Right lobe of liver (tissue), 6 donors: ENCODE data around the gene BMERB1. TPM values are rescaled to one million over a fixed set of nuclear protein-coding genes. Genes with fewer than 3 reads are reported as not detected.
"Not testable (repeated sequence)": the region's sequence is repeated elsewhere in the genome, so short reads cannot be mapped to it uniquely, and the experiment has no call there.

ENCODE experiments used
- ATAC-seq, 4 donors: fragments of 200-7000 bp; cut with Tn5 transposase; one replicate each; pipeline ENCODE4 v1.9.1; 2020; ENCODE audit warnings: mild to moderate bottlenecking in 4 of 4, moderate library complexity in 4 of 4
- DNase-seq, 3 donors: peaks; one replicate each; pipeline ENCODE4 v3.0.0-alpha.2; 2020
- H3K27ac ChIP-seq, 3 donors: fragments of 200-600 bp; one replicate each; pipeline ENCODE4 v1.8.0; 2022
- H3K27me3 ChIP-seq, 2 donors: fragments of 200-600 bp; one replicate each; pipeline ENCODE4 v1.8.0; 2022
- H3K36me3 ChIP-seq, 4 donors: fragments of 200-600 bp; sonication (generic) in 1 of 4; one replicate each; pipeline versions ENCODE4 v1.5.1 to v1.8.0; 2017 to 2022; ENCODE audit warnings: control low read depth in 1 of 4
- H3K4me1 ChIP-seq, 4 donors: fragments of 200-600 bp; sonication (generic) in 1 of 4; one replicate each; pipeline versions ENCODE4 v1.5.1 to v1.8.0; 2017 to 2022; ENCODE audit warnings: control low read depth in 1 of 4
- H3K4me3 ChIP-seq, 3 donors: fragments of 200-600 bp; one replicate each; pipeline ENCODE4 v1.8.0; 2022
- H3K9me3 ChIP-seq, 4 donors: fragments of 200-600 bp; sonication (generic) in 1 of 4; one replicate each; pipeline versions ENCODE4 v1.5.1 to v1.8.0; 2017 to 2022; ENCODE audit warnings: control low read depth in 1 of 4
- POLR2A ChIP-seq: fragments of 450-650 bp; IDR thresholded peaks from one replicate; pipeline ENCODE4 v1.6.1; 2017; ENCODE audit warnings: antibody characterized with exemption, mild to moderate bottlenecking
- WGBS: methylation state at CpG from one replicate; pipeline ENCODE4 v1.1.6; 2018; ENCODE audit warnings: low coverage, low lambda C conversion rate; ENCODE audit not compliant: insufficient coverage; ENCODE audit errors: missing lambda C conversion rate; 5-methylcytosine and 5-hydroxymethylcytosine counted together
- intact Hi-C, 2 donors: fragments of 100-400 bp; cut with DNase I; formaldehyde crosslinking; loops; one replicate each; pipeline versions ENCODE4 v1.11.2 to v1.14.1; 2022
- total RNA-seq, 6 experiments: library from RNA; depleted of rRNA in 2 of 6; stranded (reverse); fragments of >200 nt in 2 of 6; fragmentation: NEBNext Ultra II Directional in 3 of 6; extraction: Animal tissue kit (Norgen Biotek cat#: 25700) in 3 of 6; gene quantifications; one replicate each; pipeline versions ENCODE4 v1.1.0 to v1.2.4, GENCODE V29; 2016 to 2023
- TF ChIP-seq, protein P1 (sequence below), 4 donors: fragments of 200-600 bp in 3 of 4; fragments of 450-650 bp in 1 of 4; IDR thresholded peaks; one replicate each; pipeline versions ENCODE4 v1.5.1 to v1.8.0; 2016 to 2022; ENCODE audit warnings: antibody characterized with exemption in 4 of 4, mild to moderate bottlenecking in 2 of 4
- donor health status: DM: no; HTN: yes; CAD: no.
- donor health status: DM: no; HTN: no; CAD: no.
- donor health status: DM: no; HTN: no; CAD: no.
- donor health status: DM: no; HTN: yes; CAD: no.
- donor health status: DM: no; HTN: yes; CAD: no.

The BMERB1 gene
- total RNA-seq, 6 experiments from 2014 or later: 7.0 to 24.0 (median 10.5) TPM

DNA sequence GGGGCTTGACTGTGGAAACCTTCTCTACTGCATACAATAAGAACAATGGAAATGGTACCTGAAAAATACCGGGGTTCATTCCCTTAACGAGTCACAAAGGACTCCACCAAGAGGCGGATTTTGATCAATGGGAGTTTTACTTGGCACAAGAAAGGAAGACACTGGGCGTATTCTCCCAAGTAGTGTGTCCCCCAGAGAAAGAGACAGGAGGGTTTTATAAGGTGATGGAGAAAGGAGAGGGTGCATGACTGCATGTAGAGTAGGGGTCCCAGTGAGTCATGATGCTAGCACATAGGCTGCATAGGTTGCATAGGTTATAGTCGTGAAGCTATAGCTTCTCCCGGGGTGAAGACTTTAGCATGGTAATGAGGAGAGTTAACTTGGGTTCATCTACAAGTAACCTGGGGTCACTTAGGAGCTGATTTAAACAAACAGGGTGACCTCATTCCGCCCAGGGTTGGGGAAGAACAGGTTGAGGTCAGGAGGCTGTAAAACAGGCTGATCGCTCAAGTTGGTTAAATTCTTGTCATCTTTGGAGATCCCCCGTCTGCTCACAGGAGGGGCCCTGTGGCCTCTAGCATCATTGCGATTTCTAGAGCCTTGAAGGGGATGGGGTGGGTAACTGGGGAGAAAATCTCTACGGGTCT, 37.3 kb upstream of the BMERB1 start:
- no peaks in the 10 kb centered on the region for H3K36me3 ChIP-seq
- DNase-seq (no peak), ATAC-seq (peak in 2 of 4 donors; percentile 29 to 44)
- H3K4me3 ChIP-seq: peak overlapping the region in 2 of 3 donors; percentile 66 to 67
- no peaks in the 10 kb centered on the region for H3K9me3 ChIP-seq
- peaks cover 0 to 25% (median 4%) of the 10 kb centered on the region in 4 donors for H3K4me1 ChIP-seq
- intact Hi-C loops: no loop called here
- TF ChIP-seq, protein P1, sequence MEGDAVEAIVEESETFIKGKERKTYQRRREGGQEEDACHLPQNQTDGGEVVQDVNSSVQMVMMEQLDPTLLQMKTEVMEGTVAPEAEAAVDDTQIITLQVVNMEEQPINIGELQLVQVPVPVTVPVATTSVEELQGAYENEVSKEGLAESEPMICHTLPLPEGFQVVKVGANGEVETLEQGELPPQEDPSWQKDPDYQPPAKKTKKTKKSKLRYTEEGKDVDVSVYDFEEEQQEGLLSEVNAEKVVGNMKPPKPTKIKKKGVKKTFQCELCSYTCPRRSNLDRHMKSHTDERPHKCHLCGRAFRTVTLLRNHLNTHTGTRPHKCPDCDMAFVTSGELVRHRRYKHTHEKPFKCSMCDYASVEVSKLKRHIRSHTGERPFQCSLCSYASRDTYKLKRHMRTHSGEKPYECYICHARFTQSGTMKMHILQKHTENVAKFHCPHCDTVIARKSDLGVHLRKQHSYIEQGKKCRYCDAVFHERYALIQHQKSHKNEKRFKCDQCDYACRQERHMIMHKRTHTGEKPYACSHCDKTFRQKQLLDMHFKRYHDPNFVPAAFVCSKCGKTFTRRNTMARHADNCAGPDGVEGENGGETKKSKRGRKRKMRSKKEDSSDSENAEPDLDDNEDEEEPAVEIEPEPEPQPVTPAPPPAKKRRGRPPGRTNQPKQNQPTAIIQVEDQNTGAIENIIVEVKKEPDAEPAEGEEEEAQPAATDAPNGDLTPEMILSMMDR (IDR thresholded peaks at IDR 0.05): no peak
- TF ChIP-seq POLR2A: no peak
- H3K27ac ChIP-seq: peak overlapping the region in 1 of 3 donors; percentile 84
- 32% methylated on average over 5 of the region's 11 CpGs for WGBS
- no peaks in the 10 kb centered on the region for H3K27me3 ChIP-seq

GRCh38 chr16:15398618-15399316, 35.6 kb upstream of the BMERB1 start:
- Histone ChIP-seq H3K4me3 (peak overlapping the region in 1 of 3 donors; percentile 15), H3K27me3 (no peaks in the 10 kb centered on the region), H3K9me3 (no peaks in the 10 kb centered on the region), H3K27ac (peak overlapping the region in 2 of 3 donors; percentile 74 to 84), H3K4me1 (peaks cover 0 to 25% (median 4%) of the 10 kb centered on the region in 4 donors), H3K36me3 (no peaks in the 10 kb centered on the region)
- WGBS: 21% methylated on average over 14 of the region's 14 CpGs
- DNase-seq (peak in 1 of 3 donors; percentile 72), ATAC-seq (peak; percentile 65 to 81 (median 74))
- intact Hi-C loops: no loop called here
- TF ChIP-seq POLR2A: no peak
- TF ChIP-seq, protein P1 (IDR thresholded peaks at IDR 0.05): no peak

GRCh38 chr16:15399317-15399716, 35.1 kb upstream of the BMERB1 start:
- DNase-seq (no peak), ATAC-seq (no peak)
- WGBS: 42% methylated on average over 3 of the region's 3 CpGs
- Histone ChIP-seq H3K4me3 (no peak overlapping the region), H3K9me3 (no peaks in the 10 kb centered on the region), H3K4me1 (peaks cover 0 to 25% (median 4%) of the 10 kb centered on the region in 4 donors), H3K36me3 (no peaks in the 10 kb centered on the region), H3K27me3 (no peaks in the 10 kb centered on the region), H3K27ac (peak overlapping the region in 2 of 3 donors; percentile 21 to 84)
- TF ChIP-seq, protein P1 (IDR thresholded peaks at IDR 0.05): no peak
- TF ChIP-seq POLR2A: no peak
- intact Hi-C loops: no loop called here

GRCh38 chr16:15400314-15400713, 34.1 kb upstream of the BMERB1 start:
- intact Hi-C loops, DNase-seq, H3K27ac ChIP-seq, H3K4me3 ChIP-seq, H3K9me3 ChIP-seq, ATAC-seq, H3K27me3 ChIP-seq, H3K36me3 ChIP-seq: not testable (repeated sequence)
- peaks cover 0 to 30% (median 4%) of the 10 kb centered on the region in 4 donors for H3K4me1 ChIP-seq
- WGBS: 94% methylated on average over 6 of the region's 6 CpGs

DNA sequence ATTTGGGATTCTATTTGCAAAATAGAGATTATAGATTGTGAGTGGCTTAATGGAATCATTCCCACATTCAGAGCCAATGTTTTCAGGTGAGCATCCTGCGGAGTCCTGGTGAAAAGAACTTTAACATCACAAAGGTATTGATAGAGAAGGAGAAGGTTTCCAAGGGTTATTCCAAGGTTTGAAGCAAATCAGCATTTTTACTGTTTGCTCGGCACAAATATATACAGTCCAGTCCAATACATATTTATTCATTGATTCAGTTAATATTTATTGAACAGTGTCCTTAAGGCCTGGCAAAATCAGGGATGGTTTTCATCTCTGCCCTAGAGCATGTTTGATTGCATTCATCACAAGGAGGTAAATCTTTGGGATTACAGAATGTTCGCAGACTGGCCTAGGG, 32.4 kb upstream of the BMERB1 start:
- Histone ChIP-seq H3K27ac (no peak overlapping the region), H3K36me3 (no peaks in the 10 kb centered on the region), H3K27me3 (no peaks in the 10 kb centered on the region), H3K4me3 (no peak overlapping the region), H3K9me3 (no peaks in the 10 kb centered on the region), H3K4me1 (peaks cover 0 to 27% (median 4%) of the 10 kb centered on the region in 4 donors)
- no peak for ATAC-seq
- WGBS: 77% methylated on average over 3 of the region's 3 CpGs
- TF ChIP-seq, protein P1 (IDR thresholded peaks at IDR 0.05): no peak
- TF ChIP-seq POLR2A: no peak
- no peak for DNase-seq
- intact Hi-C loops: no loop called here
